HG02870 (cell line): Measurements from ENCODE around the gene RGS6.
A peak's percentile ranks its signal among the peaks of the same experiment; 100 is the strongest.

Experiments
- ATAC-seq: cut with Tn5 transposase; IDR thresholded peaks from one replicate; pipeline ENCODE4 v1.9.1; 2021; ENCODE audit warnings: mild to moderate bottlenecking, moderate library complexity; ENCODE audit not compliant: unreplicated experiment

Gene RGS6

GRCh38 chr14:72154645-72155378, 222.6 kb downstream of the RGS6 start:
- peak; percentile 22 for ATAC-seq

- ATAC-seq: peak; percentile 79
Observed at GRCh38 chr14:72155379-72155993, 223.3 kb downstream of the RGS6 start.

- peak; percentile 48 for ATAC-seq
Observed at GRCh38 chr14:72164420-72165228, 232.4 kb downstream of the RGS6 start.

GRCh38 chr14:72165229-72165698, 233.0 kb downstream of the RGS6 start:
- no peak for ATAC-seq

GRCh38 chr14:72169521-72169920, 237.3 kb downstream of the RGS6 start:
- no peak for ATAC-seq

GRCh38 chr14:72172049-72172448, 239.8 kb downstream of the RGS6 start:
- no peak for ATAC-seq

- no peak for ATAC-seq
Observed at GRCh38 chr14:72172597-72172996, 240.4 kb downstream of the RGS6 start.

GRCh38 chr14:72173038-72173720, 240.9 kb downstream of the RGS6 start:
- no peak for ATAC-seq

- no peak for ATAC-seq
Observed at GRCh38 chr14:72177251-72177650, 245.0 kb downstream of the RGS6 start.

GRCh38 chr14:72178517-72178916, 246.3 kb downstream of the RGS6 start:
- ATAC-seq: no peak

GRCh38 chr14:72182708-72183432, 250.6 kb downstream of the RGS6 start:
- no peak for ATAC-seq

GRCh38 chr14:72183631-72184030, 251.4 kb downstream of the RGS6 start:
- ATAC-seq: no peak

- no peak for ATAC-seq
Observed at GRCh38 chr14:72186523-72186922, 254.3 kb downstream of the RGS6 start.

- ATAC-seq: no peak
Observed at GRCh38 chr14:72196237-72197015, 264.2 kb downstream of the RGS6 start.

GRCh38 chr14:72201645-72202044, 269.4 kb downstream of the RGS6 start:
- ATAC-seq: no peak

GRCh38 chr14:72213424-72213823, 281.2 kb downstream of the RGS6 start:
- ATAC-seq: no peak

- ATAC-seq: no peak
Observed at GRCh38 chr14:72215080-72215479, 282.9 kb downstream of the RGS6 start.

- no peak for ATAC-seq
Observed at GRCh38 chr14:72217135-72217534, 284.9 kb downstream of the RGS6 start.

- no peak for ATAC-seq
Observed at GRCh38 chr14:72222046-72222445, 289.8 kb downstream of the RGS6 start.

- no peak for ATAC-seq
Observed at GRCh38 chr14:72236629-72237028, 304.4 kb downstream of the RGS6 start.
